GM19035 (cell line): ENCODE results near the gene ANKRD18A.
"Not testable (repeated sequence)": the region's sequence is repeated elsewhere in the genome, so short reads cannot be mapped to it uniquely, and the experiment has no call there.

Source experiments
- ATAC-seq: cut with Tn5 transposase; IDR thresholded peaks from one replicate; pipeline ENCODE4 v1.9.1; 2021; ENCODE audit not compliant: unreplicated experiment

ANKRD18A gene

DNA sequence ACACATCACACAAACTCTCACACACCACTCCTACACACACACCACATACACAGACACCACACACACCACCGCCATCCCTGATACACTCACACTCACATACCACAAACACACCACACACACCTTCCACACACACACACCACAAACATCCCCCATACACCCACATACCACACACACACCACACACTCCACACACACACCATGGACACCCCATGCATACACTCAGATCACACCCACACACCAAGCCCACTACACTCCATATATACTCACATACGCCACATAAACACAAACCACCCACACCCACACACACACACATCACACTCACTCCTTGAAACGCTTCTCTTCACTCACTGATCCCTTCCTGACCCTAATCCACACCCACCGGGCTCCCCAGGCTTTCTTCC lies 9.1 kb upstream of the ANKRD18A start:
- ATAC-seq, result no peak

DNA sequence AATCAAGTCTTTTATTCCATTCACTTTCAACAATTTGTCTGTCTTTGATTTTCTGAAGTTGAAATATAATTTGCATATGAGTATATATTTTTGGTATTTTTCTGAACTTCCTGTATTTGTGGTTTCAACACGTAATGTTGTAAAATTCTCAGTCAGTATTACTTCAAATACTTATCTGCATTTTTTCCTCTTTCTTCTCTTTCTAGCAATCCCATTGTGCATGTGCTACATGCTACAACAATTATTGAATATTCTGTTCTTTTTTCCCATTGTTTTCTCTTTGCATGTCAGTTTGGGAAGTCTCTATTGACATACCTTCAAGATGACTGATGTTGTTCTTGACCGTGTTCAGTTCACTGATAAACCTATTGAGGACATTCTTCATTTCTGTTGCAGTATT lies 5.6 kb upstream of the ANKRD18A start:
- ATAC-seq, result no peak

DNA sequence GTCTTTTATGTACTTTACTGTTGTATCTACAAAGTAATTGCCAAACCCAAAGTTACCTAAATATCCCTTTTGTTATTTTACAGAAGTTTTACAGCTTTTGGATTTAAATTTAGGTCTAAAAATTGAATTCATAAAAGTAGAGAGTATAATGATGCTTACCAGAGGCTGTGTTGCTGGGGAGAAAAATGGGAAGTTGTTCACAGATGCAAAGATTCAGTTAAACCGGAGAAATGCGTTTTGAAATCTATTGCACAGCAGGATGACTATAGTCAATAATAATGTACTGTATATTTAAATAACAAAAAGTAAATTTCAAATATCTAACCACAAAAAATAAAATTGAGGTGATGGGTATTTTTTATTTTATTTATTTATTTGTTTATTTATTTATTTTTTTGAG lies 2.6 kb upstream of the ANKRD18A start:
- ATAC-seq, result no peak

DNA sequence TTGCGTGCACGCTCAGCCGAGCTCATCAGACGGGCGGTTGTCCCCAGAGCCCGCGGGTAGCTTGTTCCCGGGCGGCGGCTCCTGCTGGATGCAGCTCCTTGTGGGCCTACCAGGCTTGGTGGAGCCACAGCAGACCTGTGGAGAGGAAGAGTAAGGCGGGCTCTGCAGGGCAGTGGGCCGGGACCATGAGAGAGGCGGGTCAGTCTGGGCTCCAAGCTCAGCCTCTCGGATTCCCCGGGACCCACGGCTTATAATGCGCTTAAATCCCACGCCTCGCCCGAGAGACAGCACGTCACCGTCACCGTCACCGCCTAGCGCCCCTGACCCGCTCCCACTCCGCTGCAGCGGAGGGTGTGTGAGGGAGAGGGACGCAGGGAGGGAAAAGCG lies 1.9 kb upstream of the ANKRD18A start:
- ATAC-seq, result no peak

DNA sequence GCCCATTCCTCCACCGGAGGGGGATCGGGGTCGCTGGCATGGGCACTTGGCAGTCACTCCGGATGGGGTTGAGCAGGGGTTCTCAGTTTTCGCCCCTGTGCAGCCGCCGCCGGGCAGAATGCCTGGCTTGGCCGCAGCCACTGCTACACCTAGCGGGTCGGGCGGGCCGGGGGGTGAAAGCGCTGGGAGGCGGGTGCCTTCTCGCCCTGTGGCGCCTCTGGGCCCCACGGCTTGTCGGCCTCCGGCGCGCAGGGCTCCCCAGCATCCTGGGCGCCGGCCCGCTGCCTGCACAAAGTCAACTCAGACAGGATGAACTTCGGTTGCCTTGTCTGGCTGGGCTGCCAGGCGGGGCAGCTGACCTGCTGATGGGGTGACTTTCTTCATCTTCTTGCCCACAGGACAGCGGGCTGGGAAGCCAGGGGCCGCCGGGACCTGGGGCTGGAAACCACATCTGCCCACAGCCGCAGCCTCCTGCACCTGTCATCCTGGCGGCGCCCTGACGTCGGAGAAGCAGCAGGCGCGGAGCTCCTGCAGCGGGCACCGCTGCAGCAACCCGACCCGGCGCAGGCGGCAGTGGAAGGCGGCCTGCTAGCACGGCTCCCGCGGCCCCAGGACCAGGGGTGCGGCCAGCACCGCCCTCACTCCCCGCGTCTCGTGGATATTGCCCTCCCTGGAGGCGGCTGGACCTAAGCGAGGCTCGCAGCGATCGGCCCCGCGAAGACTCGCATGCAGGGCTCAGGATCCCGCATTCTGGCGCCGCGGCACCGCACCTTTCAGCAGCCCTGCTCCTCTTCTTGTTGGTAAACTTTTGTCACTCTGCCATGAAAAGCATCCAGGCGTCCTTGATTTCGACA lies 1.3 kb upstream of the ANKRD18A start:
- peak; percentile 39 for ATAC-seq

DNA sequence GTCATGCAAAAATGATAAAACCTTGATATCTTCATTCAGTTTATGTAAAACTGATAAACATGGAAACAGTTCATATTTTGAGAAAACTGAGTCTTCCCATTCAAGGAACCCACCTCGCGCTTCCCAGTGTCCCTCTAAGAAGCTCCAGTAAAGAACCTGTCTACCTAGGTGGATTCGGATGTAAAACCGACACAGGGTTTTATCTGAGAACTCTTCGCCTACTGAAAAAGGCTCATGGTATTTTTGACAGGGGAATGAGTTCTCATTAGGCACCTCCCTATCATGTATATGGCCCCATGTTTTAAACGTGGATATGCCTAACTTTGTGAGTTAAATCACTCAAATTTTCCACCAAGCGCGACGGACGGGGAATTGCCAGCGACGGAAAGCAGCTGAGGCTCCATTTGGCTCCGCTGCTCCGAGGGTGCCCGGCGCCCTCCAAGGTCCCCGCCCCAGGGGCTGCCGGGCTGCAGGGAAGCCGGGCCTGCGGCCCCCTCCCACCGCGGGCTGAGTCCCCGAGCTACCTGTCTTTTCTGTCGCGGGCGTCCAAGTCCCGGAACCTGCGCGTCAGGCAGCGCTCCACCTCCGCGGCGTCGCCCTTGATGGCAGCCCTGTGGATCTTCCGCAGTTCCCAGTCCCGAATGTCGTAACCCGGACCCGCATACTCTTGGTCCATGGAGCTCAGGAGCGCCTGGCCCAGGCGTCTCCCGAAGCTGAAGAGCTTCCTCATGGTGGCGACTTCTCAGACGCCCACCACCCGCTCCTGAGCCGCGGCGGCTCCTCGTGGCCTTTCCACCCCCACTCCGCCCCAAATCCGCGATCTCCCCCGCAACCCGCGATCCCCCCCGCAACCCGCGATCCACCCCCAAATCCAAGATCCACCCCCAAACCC lies 594 bp downstream of the ANKRD18A start:
- no peak for ATAC-seq

DNA sequence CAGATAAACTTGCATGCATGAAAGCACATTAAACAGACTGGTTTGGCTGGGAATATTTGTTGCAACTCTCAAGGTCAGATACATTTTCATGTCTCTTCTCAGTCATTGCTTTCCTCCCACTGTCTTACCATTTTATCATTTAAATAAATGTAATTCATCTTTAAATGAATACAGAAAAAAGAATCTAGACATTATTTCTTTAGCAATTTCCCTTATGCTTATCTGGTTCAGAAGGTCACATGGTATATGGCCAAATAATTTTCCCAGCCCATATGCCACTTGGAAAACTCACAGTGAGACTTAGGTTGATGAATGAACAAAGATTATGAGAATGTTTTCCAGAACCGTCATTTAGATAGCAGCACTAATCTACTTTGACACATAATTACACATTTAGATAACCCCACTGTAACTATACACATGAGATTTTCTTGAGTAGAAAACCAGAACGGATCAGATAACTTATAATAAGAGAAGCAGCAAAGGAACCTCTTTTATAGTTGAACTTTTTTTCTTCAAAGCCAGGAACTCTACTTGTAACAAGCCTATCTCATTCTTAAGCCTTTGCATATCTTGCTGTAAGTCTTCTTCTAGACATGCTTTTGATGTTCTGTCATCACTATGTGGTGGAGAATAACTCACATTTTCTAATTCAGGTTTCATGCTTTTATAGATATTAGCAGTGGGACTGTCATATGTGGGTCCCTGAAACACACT lies 22.2 kb downstream of the ANKRD18A start:
- not testable (repeated sequence) for ATAC-seq

DNA sequence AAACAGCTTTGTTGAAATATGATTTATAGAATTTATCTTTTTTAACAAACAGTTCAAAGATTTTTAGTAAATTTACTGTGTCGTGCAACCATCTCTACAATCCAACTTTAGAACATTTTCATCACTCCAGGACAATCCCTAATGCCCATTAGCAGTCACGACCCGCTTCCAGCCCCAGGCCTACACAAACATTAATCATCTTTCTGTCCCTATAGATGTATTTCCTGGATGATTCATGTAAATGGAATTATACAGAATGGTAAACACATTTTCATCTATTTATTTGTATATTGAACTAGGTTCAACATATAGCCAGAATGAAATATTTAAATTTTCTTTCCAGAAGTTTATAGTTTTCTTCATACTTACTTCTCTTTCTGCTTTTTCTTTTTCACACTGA lies 25.3 kb downstream of the ANKRD18A start:
- not testable (repeated sequence) for ATAC-seq

DNA sequence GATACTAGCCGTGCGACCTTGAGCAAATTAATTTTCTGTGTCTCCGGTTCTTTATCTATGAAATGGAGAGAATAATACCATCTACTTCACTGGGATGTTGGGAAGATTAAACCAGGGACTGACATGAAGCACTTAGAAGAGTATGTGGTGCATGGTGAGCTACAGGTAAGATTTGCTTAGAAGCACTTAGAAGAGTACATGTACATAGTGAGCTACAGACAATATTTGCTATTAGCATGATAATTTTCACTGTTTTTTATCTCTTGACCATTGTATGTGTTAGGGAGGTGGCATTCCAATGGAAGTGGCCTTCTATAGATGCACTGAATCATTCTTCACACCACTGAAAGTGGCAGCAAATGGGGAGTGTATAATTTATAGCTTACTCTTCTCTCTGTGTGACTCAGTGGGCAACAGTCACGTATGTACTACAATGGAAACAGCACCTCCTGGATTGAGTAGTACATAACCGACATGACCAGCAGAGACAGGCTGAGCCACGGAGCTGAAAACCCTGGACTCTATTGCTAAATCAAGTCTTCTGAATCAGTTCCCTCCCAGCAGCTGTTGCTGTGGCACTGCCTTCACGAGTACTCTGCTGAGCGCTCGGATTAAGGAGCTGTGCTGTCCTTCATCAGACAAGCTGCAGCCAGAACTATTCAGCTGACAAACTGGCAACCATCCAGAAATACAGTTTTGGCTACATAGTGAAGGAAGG lies 28.9 kb downstream of the ANKRD18A start:
- not testable (repeated sequence) for ATAC-seq

DNA sequence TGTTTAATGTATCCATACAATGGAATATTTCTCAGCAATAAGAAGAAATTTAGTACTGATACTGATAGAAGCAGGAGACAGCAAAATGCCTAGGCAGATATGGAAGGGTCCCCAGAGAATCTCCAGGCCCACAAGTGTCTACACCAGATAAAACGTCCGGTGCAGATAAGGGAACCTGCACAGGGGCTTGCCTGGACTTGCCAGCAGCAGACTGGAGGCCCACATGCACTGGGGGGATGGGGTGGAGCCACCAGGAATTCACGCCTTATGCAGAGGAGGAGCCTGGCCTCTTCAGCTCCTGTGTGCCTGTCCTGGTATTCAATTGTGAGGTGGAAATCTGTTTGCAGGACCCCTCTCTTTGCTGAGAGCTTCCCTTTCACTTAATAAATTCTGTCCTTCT lies 36.6 kb downstream of the ANKRD18A start:
- ATAC-seq, result not testable (repeated sequence)

DNA sequence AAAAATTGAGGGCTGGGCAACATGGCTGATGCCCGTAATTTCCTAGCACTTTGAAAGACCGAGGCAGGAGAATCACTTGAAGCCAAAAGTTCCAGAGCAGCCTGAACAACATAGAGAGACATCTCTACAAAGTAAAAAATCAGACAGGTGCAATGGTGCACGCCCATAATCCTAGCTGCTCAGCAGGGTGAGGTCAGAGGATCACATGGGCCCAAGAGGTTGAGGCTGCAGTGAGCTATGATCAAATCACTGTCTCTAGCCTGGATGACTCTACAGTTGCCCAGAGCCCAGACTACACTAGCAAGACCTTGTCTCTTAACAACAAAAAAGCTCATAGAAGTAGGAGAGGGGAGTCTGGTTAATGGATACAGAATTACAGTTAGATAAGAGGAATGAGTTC lies 40.3 kb downstream of the ANKRD18A start:
- ATAC-seq, result not testable (repeated sequence)

DNA sequence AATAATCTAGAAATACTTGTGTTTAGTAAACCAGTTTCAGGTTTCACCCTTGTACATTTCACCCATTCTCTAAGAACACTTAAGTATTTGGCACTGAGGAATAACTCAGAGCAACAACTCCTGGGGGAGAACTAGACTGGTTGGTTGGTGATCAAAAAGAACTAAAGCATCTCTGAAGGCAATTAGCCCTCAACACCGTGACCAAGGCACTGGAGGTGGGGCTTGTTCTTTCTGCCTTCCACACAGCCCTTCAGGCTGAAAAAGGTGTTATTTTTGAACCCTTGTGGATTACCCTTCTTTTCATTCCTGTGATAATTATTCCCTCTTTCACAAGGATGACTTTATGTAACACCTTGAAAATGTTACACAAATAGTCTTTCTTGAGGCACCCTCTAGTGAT lies 44.2 kb downstream of the ANKRD18A start:
- ATAC-seq, result not testable (repeated sequence)

DNA sequence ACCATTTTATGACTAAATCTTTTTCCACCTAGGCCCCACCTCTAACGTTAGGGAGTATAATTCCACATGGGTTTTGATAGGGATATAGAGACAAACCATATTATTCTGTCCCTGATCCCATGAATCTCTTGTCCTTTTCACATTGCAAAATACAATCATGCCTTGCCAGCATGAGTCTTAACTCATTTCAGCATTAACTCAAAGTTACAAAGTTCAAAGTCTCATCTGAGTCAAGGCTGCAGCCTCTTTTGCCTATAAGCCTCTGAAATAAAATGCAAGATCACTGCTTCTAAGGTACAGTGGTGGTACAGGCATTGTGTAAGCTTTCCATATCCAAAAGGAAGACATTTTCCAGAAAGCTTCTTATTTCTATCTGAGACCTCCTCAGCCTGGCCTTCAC lies 54.3 kb downstream of the ANKRD18A start:
- not testable (repeated sequence) for ATAC-seq

DNA sequence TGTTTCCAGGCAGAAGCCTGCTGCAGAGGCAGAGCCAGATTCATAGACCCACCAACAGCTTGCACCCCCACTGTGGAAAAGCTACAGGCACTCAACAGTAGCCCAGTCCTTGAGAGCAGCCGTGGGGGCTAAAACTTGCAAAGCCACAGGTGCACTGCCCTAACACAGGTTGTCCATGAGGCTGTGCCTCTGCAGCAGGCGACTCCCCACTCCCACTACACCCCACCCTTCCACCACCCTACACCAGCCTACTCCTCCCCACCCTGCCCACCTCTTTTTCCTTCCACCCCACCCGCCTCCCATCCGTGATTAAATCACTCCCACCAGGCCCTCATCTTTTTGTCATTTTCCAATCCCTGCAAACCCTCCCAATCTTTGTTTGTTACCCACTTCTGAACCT lies 55.2 kb downstream of the ANKRD18A start:
- not testable (repeated sequence) for ATAC-seq

DNA sequence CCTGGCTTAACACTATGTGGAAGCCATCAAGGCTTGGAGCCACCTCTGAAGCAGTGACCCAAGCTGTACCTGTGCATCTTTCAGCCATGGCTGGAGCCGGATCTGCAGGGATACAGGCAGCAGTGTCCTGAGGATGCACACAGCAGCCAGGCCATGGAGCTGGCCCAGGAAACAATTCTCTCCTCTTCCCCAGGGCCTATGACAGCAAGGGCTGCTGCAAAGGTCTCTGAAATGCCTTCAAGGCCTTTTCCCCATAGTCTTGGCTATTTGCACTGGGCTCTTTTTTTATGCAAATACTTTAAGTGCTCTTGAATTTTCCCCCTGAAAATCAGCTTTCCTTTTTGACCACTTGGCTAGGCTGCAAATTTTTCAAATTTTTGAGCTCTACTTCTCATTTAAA lies 56.5 kb downstream of the ANKRD18A start:
- ATAC-seq, result not testable (repeated sequence)

DNA sequence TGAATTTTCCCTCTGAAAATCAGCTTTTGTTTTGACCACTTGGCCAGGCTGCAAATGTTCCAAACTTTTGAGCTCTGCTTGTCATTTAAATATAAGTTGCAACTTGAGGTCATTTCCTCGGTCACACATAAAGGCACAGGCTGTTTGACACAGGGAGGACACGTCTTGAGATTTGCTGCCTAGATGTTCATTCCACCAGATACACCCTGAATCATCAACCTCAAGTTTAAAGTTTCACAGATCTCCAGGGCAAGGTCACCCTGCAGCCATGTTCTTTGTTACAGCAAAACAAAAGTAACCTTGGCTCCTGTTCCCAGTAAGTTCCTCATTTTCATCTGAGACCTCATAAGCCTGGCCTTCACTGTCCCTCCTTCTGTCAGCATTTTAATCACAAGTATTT lies 59.3 kb downstream of the ANKRD18A start:
- not testable (repeated sequence) for ATAC-seq

DNA sequence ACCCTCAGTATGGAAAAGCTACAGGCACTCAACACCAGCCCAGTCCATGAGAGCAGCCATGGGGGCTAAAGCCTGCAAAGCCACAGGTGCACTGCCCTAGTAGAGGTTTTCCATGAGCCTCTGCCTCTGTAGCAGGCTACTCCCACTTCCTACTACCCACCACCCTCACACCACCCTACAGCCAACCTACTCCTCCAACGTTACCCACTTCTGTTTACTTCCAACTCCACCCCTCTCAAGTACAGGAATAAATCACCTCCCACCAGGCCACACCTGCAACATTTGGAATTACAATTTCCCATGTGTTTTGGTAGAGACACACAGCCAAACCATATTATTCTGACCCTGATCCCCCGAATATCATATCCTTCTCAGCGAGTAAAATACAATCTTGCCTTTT lies 61.2 kb downstream of the ANKRD18A start:
- not testable (repeated sequence) for ATAC-seq

DNA sequence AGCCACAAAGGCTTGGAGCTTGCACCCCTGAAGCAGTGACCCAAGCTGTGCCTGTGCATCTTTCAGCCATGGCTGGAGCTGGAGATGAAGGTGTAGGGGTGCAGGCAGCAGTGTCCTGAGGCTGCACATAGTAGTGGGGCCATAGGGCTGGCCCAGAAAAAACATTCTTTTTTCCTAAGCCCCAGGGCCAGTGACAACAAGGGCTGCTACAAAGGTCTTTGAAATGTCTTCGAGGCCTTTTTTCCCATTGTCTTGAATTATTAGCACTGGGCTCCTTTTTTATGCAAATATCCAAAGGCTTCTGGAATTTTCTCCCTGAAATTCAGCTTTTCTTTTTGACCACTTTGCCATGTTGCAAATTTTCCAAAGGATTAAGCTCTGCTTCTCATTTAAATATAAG lies 62.6 kb downstream of the ANKRD18A start:
- ATAC-seq, result not testable (repeated sequence)

DNA sequence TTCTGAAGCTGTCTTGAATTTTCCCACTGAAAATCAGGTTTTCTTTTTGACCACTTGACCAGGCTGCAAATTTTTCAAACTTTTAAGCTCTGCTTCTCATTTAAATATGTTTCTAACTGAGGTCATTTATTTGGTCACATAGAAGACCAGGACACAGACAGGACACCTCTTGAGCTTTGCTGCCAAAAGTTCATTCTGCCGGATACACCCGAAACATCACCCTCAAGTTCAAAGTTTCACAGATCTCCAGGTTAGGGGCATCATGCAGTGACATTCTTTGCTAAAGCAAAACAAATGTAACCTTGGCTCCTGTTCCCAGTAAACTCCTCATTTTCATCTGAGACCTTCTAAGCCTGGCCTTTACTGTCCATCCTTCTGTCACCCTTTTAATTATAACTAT lies 65.4 kb downstream of the ANKRD18A start:
- ATAC-seq, result not testable (repeated sequence)

DNA sequence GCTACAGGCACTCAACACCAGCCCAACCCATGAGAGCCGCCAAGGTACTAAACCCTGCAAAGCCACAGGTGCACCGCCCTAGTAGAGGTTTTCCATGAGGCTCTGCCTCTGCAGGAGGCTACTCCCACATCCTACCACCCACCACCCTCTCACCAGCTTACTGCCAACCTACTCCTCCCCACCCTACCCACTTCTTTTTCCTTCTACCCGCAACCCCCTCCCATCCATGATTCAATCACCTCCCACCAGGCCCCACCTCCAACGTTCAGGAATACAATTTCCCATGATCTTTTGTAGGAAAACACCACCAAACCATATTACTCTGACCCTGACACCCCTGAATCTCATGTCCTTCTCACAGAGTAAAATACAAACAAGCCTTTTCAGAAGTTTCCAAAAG lies 67.4 kb downstream of the ANKRD18A start:
- not testable (repeated sequence) for ATAC-seq
